GM12878 (cell line): ENCODE measurements around the gene CALCR.

Experiments
- BCL11A ChIP-seq: IDR thresholded peaks from 2 replicates; pipeline ENCODE4 v1.6.1; 2011; ENCODE audit warnings: low read depth, low read length
- ESRRA ChIP-seq: IDR thresholded peaks from 2 replicates; pipeline ENCODE4 v1.6.1; 2012; ENCODE audit warnings: mild to moderate bottlenecking, low read length, improper control_type of control experiment
- RAD21 ChIP-seq: IDR thresholded peaks from 2 replicates; pipeline ENCODE4 v1.6.1; 2011; ENCODE audit warnings: mild to moderate bottlenecking, low read depth, low read length, moderate library complexity; ENCODE audit not compliant: insufficient read depth
- ZBTB40 ChIP-seq: fragments of 450-650 bp; IDR thresholded peaks from 2 replicates; pipeline ENCODE4 v1.6.1; 2016; ENCODE audit warnings: mild to moderate bottlenecking, moderate library complexity, borderline replicate concordance
- ZNF24 ChIP-seq: fragments of 450-650 bp; IDR thresholded peaks from 2 replicates; pipeline ENCODE4 v1.6.1; 2017; ENCODE audit warnings: antibody characterized with exemption, mild to moderate bottlenecking

- TF ChIP-seq ESRRA (no peak), ZNF24 (no peak), RAD21 (peak; percentile 29), ZBTB40 (no peak), BCL11A (no peak)
These were observed 47.8 kb upstream of the CALCR start for GRCh38 chr7:93622036-93623033.
